ENCODE data around the gene HBG1. TPM values are rescaled to one million over a fixed set of nuclear protein-coding genes. Genes with fewer than 3 reads are reported as not detected.

The HBG1 gene
- polyA plus RNA-seq, 3 donors = not detected

DNA sequence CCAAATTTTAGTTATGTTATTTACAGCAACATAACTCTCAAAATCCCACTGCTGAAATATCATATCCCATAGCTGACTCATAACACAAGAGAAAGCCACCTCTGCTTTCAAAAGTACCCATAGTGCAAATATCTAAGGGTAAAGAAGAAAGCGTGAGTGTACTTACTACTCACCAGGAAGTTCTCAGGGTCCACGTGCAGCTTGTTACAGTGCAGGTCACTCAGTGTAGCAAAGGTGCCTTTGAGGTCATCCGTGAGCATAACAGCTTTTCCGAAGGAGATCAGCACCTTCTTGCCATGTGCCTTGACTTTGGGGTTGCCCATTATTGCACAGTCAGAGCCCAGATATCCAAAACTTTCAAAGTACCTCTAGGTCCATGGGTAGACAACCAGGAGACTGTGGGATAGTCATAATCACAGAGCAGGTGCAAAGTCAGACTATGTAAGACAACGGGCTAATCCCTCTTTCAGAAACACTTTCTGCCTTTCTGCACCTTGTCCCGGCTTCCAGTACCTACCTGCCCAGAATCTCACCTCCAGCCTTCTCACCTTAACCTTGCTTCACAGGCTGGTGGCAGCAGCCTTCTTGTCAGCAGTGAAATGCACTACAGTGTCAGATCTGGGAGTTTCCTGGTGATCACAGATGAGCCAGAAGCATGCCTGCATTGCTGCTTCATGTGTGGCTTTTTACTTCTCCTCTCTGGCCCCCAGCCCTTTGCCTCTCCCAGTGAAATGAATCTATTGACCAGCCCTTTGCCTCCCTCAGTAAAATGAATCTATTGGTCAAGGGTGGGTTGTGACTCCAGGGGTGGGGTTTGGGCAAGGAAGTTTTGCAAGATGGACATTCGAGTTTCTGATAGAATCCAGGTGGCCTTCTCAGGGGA, 6.5 kb downstream of the HBG1 start:
- H3K4me1 Mint-ChIP-seq = no peaks in the 10 kb centered on the region
- Histone ChIP-seq H3K27me3 (ENCODE audit: control insufficient read depth in 2 of 2, insufficient read depth in 2 of 2, low read length in 2 of 2) (no peaks in the 10 kb centered on the region), H3K4me2 (replicated peaks; ENCODE audit: extremely low read depth, low read length, poor library complexity, severe bottlenecking) (no peak overlapping the region), H4K20me1 (ENCODE audit: insufficient read depth, low read length) (no peaks in the 10 kb centered on the region), H3K9ac (ENCODE audit: insufficient read depth, low read length, poor library complexity, severe bottlenecking) (no peak overlapping the region), H3K27ac (ENCODE audit: low read depth in 1 of 2, low read length in 2 of 2) (no peak overlapping the region), H3K79me2 (ENCODE audit: insufficient read depth, low read length) (no peaks in the 10 kb centered on the region), H3K4me1 (ENCODE audit: control insufficient read depth in 1 of 2, insufficient read depth in 2 of 2, low read length in 2 of 2) (no peaks in the 10 kb centered on the region), H3K36me3 (replicated peaks in 1 of 2; ENCODE audit: control insufficient read depth in 1 of 2, insufficient read depth in 2 of 2, low read length in 2 of 2) (no peaks in the 10 kb centered on the region), H2AFZ (ENCODE audit: insufficient read depth, low read depth, low read length, poor library complexity, severe bottlenecking) (no peak overlapping the region), H3K9me3 (replicated peaks in 1 of 2; ENCODE audit: control insufficient read depth in 1 of 2, insufficient read depth in 1 of 2, low read length in 2 of 2) (no peaks in the 10 kb centered on the region), H3K4me3 (replicated peaks in 1 of 3; ENCODE audit: low read depth in 2 of 3, low read length in 3 of 3) (no peak overlapping the region)
- H3K9me3 Mint-ChIP-seq = peaks cover 0 to 2% (median 0%) of the 10 kb centered on the region in 7 donors
- H3K27ac Mint-ChIP-seq = no peak overlapping the region
- H3K27me3 Mint-ChIP-seq (ENCODE audit: low read depth in 3 of 3) = peaks cover 0 to 2% (median 2%) of the 10 kb centered on the region in 3 donors
- no peak for TF ChIP-seq CTCF (IDR thresholded peaks at IDR 0.05)
- no peak for DNase-seq
- intact Hi-C loops (cut with micrococcal nuclease) = no loop called here
- 88% methylated on average over 6 of the region's 7 CpGs for WGBS (ENCODE audit: insufficient coverage)
- no peaks in the 10 kb centered on the region for H3K36me3 Mint-ChIP-seq
- no peak overlapping the region for H3K4me3 Mint-ChIP-seq

DNA sequence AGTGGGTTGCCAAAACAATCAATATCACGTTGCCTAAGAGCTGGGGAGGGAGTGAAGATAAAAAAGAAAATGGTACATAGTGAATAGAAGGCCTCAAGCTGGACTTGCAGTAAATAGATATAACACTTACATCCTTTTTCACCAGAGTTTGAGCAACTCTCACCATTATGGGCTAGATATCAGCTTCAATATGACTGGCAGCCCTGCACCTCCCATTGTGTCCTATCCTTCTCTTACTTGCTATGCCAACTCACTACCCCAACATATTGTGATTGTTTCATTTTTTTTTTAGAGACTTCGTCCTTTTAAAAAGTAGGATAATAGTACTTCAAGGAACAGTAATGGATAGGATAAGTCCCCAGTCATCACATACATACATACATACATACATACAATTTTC, 7.4 kb downstream of the HBG1 start:
- no peak overlapping the region for H3K4me3 ChIP-seq (replicated peaks in 1 of 3; ENCODE audit: low read depth in 2 of 3, low read length in 3 of 3)
- no peak overlapping the region for H3K4me2 ChIP-seq (replicated peaks; ENCODE audit: extremely low read depth, low read length, poor library complexity, severe bottlenecking)
- H3K36me3 ChIP-seq (replicated peaks in 1 of 2; ENCODE audit: control insufficient read depth in 1 of 2, insufficient read depth in 2 of 2, low read length in 2 of 2) = no peaks in the 10 kb centered on the region
- Mint-ChIP-seq H3K4me1 (no peaks in the 10 kb centered on the region), H3K27me3 (ENCODE audit: low read depth in 3 of 3) (peaks cover 0 to 2% (median 0%) of the 10 kb centered on the region in 3 donors), H3K36me3 (no peaks in the 10 kb centered on the region), H3K27ac (no peak overlapping the region), H3K9me3 (peaks cover 0 to 2% (median 0%) of the 10 kb centered on the region in 7 donors), H3K4me3 (no peak overlapping the region)
- no peaks in the 10 kb centered on the region for H3K4me1 ChIP-seq (ENCODE audit: control insufficient read depth in 1 of 2, insufficient read depth in 2 of 2, low read length in 2 of 2)
- H3K9ac ChIP-seq (ENCODE audit: insufficient read depth, low read length, poor library complexity, severe bottlenecking) = no peak overlapping the region
- no peaks in the 10 kb centered on the region for H3K9me3 ChIP-seq (replicated peaks in 1 of 2; ENCODE audit: control insufficient read depth in 1 of 2, insufficient read depth in 1 of 2, low read length in 2 of 2)
- WGBS (ENCODE audit: insufficient coverage) = no CpG with 5 or more reads among the region's 2 CpGs
- H4K20me1 ChIP-seq (ENCODE audit: insufficient read depth, low read length) = no peaks in the 10 kb centered on the region
- no peak for DNase-seq
- H3K27ac ChIP-seq (ENCODE audit: low read depth in 1 of 2, low read length in 2 of 2) = no peak overlapping the region
- H2AFZ ChIP-seq (ENCODE audit: insufficient read depth, low read depth, low read length, poor library complexity, severe bottlenecking) = no peak overlapping the region
- no peaks in the 10 kb centered on the region for H3K79me2 ChIP-seq (ENCODE audit: insufficient read depth, low read length)
- intact Hi-C loops (cut with micrococcal nuclease) = no loop called here
- no peak for TF ChIP-seq CTCF (IDR thresholded peaks at IDR 0.05)
- no peaks in the 10 kb centered on the region for H3K27me3 ChIP-seq (ENCODE audit: control insufficient read depth in 2 of 2, insufficient read depth in 2 of 2, low read length in 2 of 2)
